GM12892 (cell line): ENCODE measurements around the gene CCT2. TPM values are rescaled to one million over a fixed set of nuclear protein-coding genes. Genes with fewer than 3 reads are reported as not detected.

Experiments
- DNase-seq: peaks from one replicate; pipeline ENCODE4 v3.0.0; 2011; ENCODE audit not compliant: insufficient read length
- FAIRE-seq: peaks from 2 replicates; lab custom pipeline; 2011; peaks lifted over from hg19 to GRCh38; lab: Jason Lieb, UNC
- POLR2A ChIP-seq: IDR thresholded peaks from 2 replicates; pipeline ENCODE4 v1.6.1; 2011; ENCODE audit warnings: low read depth, low read length, control low read depth
- POLR2AphosphoS5 ChIP-seq: IDR thresholded peaks from 2 replicates; pipeline ENCODE4 v1.6.1; 2011; ENCODE audit warnings: low read depth, low read length, control low read depth
- TAF1 ChIP-seq: IDR thresholded peaks from 2 replicates; pipeline ENCODE4 v1.6.1; 2011; ENCODE audit warnings: low read depth, mild to moderate bottlenecking, control low read depth, low read length, borderline replicate concordance
- polyA plus RNA-seq: library from polyadenylated mRNA; unstranded; fragments of >200 nt; gene quantifications from one replicate; pipeline ENCODE4 v1.2.1, GENCODE V29; 2012; ENCODE audit warnings: missing spikeins, inconsistent platforms; ENCODE audit not compliant: missing spikeins

Gene CCT2
- polyA plus RNA-seq: 260 TPM

- TF ChIP-seq POLR2AphosphoS5 (peak; percentile 99), POLR2A (peak; percentile 98), TAF1 (peak; percentile 94)
- DNase-seq: peak; percentile 78
- FAIRE-seq: peak; percentile 94
These were observed at the start of gene CCT2 for GRCh38 chr12:69585189-69586062. Gene CCT2 (plus strand): TSS chr12:69585459. CDS start chr12:69585522, 63 bp downstream.

GRCh38 chr12:69540987-69541386, 44.3 kb upstream of the CCT2 start:
- DNase-seq (no peak), FAIRE-seq (no peak)

GRCh38 chr12:69544087-69544486, 41.2 kb upstream of the CCT2 start:
- TF ChIP-seq TAF1: no peak
- TF ChIP-seq POLR2AphosphoS5: no peak
- TF ChIP-seq POLR2A: no peak
- FAIRE-seq (no peak), DNase-seq (no peak)

More at GRCh38 chr12:69540987-69541386, 44.3 kb upstream of the CCT2 start:
- no peak for TF ChIP-seq POLR2A
- TF ChIP-seq TAF1: no peak
- TF ChIP-seq POLR2AphosphoS5: no peak

- TF ChIP-seq TAF1 (no peak), POLR2AphosphoS5 (no peak), POLR2A (no peak)
These were observed 40.2 kb upstream of the CCT2 start for GRCh38 chr12:69545081-69545480.

GRCh38 chr12:69546693-69547438, 38.4 kb upstream of the CCT2 start:
- TF ChIP-seq TAF1 (no peak), POLR2AphosphoS5 (no peak), POLR2A (no peak)
- FAIRE-seq (no peak), DNase-seq (no peak)

More at GRCh38 chr12:69545081-69545480, 40.2 kb upstream of the CCT2 start:
- DNase-seq: no peak
- no peak for FAIRE-seq

GRCh38 chr12:69548687-69549086, 36.6 kb upstream of the CCT2 start:
- DNase-seq (no peak), FAIRE-seq (no peak)
- no peak for TF ChIP-seq TAF1
- TF ChIP-seq POLR2A: no peak
- TF ChIP-seq POLR2AphosphoS5: no peak

GRCh38 chr12:69550569-69551350, 34.5 kb upstream of the CCT2 start:
- DNase-seq (no peak), FAIRE-seq (no peak)
- no peak for TF ChIP-seq TAF1
- TF ChIP-seq POLR2AphosphoS5: no peak
- no peak for TF ChIP-seq POLR2A

GRCh38 chr12:69553628-69554248, 31.5 kb upstream of the CCT2 start:
- no peak for FAIRE-seq
- TF ChIP-seq POLR2AphosphoS5: no peak
- no peak for TF ChIP-seq TAF1
- TF ChIP-seq POLR2A: no peak
- no peak for DNase-seq

GRCh38 chr12:69555461-69555860, 29.8 kb upstream of the CCT2 start:
- TF ChIP-seq POLR2AphosphoS5: no peak
- TF ChIP-seq TAF1: no peak
- TF ChIP-seq POLR2A: no peak
- no peak for DNase-seq
- FAIRE-seq: no peak

- TF ChIP-seq POLR2AphosphoS5 (no peak), TAF1 (no peak)
- DNase-seq (no peak), FAIRE-seq (no peak)
These were observed 28.9 kb upstream of the CCT2 start for GRCh38 chr12:69556383-69556782.

GRCh38 chr12:69563166-69563762, 22.0 kb upstream of the CCT2 start:
- TF ChIP-seq POLR2AphosphoS5 (no peak), POLR2A (no peak), TAF1 (no peak)
- DNase-seq (no peak), FAIRE-seq (no peak)
